GM19468 (cell line): ENCODE measurements around the gene ANOS1.
"Not testable (repeated sequence)": the region's sequence is repeated elsewhere in the genome, so short reads cannot be mapped to it uniquely, and the experiment has no call there.

Experiments used
- ATAC-seq: cut with Tn5 transposase; IDR thresholded peaks from one replicate; pipeline ENCODE4 v1.9.1; 2021; ENCODE audit warnings: mild to moderate bottlenecking, moderate library complexity, moderate number of reproducible peaks; ENCODE audit not compliant: unreplicated experiment; ENCODE audit errors: extremely low read depth

ANOS1 gene

GRCh38 chrX:8635812-8636211, 96.1 kb downstream of the ANOS1 start:
- ATAC-seq, result no peak

DNA sequence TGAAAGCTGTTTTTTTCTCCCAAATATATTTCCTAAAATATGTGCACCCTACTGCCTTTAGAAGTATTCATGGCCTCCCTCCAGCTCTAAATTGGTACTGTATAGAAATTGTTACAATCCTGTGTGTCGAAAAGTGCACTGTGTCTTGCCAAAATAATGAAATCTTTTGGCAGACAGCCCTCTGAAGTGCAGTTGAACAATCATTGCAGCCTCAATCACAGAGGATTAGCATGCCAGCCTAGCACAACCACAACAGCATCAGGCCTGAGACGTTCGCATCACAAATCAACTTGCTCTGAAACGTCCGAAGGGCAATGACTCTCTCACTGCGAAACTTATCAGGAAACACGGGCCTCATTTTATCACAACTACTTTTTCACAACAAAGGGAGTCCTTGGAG, 99.0 kb downstream of the ANOS1 start:
- ATAC-seq, result no peak

DNA sequence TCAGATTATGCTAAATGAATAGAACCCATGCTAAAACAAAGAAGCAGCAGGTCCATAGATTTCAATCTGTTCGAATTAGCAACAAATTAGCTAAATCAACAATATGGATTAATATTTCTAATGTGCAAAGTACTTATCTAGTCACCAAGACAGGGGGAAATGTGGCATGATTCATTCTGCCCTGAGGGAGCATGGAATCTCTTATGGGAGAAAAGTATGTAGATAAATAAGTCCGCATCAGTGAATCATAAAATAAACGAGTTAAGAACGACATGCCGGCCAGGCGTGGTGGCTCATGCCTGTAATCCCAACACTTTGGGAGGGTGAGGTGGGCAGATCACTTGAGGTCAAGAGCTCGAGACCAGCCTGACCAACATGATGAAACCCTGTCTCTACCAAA, 102.1 kb downstream of the ANOS1 start:
- ATAC-seq, result no peak

- ATAC-seq, result no peak
Measured at GRCh38 chrX:8627796-8628195, 104.1 kb downstream of the ANOS1 start.

- ATAC-seq, result no peak
Measured at GRCh38 chrX:8607326-8607725, 124.6 kb downstream of the ANOS1 start.

DNA sequence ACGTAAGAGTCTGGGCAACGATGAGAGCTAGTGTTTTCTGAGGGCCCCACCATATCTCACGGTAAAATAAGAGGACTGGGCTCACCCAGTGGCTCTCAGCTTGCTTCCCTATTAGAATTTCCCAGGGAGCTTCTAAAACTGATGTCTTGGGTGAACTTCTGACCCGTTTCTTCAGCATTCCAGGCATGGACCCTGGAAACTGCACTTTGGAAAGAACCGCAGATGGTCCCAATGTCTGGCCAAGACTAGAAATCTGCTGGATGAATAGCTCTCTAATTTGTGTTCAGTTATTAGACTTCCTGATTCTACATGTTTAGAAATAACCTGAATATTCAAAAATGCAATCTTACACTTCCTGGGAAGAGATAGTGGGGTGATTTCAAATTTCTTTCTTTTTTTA, 127.8 kb downstream of the ANOS1 start:
- ATAC-seq, result no peak

DNA sequence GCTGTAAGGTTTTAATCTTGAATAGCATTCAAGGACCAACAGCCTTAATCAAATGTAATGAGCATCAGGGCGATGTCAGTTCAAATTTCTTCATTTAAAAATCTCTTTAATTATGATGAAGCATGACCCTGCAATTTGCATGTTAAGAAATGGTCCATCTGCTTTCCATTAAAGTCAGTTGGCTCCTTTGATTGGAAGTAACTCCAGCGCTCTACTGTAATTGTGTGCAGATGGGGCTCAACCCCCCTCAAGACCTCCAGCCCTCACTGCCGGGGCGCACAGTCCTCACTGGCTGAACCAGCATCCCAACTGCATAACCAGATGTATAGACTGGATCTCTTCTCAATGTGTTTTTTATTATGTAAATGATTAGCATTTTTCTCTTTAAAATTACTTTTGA, 140.4 kb downstream of the ANOS1 start:
- ATAC-seq, result no peak

- ATAC-seq, result no peak
Measured at GRCh38 chrX:8586953-8587352, 145.0 kb downstream of the ANOS1 start.

DNA sequence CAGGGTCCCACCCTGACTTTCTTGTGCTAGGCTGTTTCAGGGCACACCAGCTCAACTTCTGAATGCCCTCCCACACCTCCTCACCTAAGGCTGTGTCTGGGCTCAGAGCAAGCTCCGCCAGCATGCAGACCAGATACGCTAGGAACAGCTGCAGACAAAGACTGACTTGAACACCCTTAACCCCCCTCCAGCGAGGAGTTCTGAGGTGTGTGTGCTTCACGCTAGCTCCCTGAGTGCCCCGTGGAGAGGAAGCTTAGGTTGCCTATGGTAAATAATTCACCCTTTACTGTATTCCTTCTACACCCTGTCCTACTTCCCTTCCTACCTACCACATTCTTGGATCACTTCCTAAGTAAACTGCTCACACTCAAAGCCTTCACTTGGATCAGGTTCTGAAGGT, 152.3 kb downstream of the ANOS1 start:
- ATAC-seq, result no peak

GRCh38 chrX:8576821-8577220, 155.1 kb downstream of the ANOS1 start:
- no peak for ATAC-seq

DNA sequence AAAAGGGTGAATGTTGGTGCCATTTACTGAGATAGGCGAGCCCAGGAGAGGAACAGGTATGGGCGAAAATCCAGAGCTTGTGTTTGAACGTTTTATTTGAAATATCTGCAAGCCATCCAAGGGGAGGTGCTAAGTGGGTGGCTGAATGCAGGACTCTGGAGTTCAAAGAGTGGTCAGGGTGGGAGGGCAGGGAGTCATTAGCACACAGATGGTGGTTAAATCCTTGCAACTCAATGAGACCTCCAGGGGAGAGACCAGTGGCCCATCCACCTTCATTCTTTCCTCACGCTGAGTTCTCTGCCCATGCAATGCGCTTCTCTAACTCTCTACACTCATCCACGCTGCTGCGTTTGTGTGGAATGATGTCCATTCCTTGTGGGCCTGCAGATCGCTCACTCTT, 166.2 kb downstream of the ANOS1 start:
- no peak for ATAC-seq

- ATAC-seq, result no peak
Measured at GRCh38 chrX:8548446-8548845, 183.5 kb downstream of the ANOS1 start.

- ATAC-seq, result no peak
Measured at GRCh38 chrX:8546715-8547114, 185.2 kb downstream of the ANOS1 start.

DNA sequence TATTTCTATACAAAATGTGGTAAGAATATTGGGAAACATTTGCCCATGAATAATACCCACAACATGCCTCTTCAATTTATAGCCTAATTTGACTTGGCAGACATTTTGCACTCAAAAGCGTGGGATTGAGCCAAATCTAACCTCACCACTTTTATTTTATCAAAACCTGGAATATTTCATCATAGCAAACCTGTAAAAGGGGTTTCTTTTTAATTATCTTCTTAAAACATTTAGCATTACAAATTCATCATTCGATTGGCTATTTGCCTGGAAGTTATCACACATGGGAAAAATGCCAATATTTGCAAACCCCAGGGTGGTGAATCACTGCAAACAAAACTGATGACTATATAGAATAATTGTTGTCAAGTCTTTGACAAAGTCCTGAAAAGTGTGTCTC, 211.1 kb downstream of the ANOS1 start:
- ATAC-seq, result no peak

- no peak for ATAC-seq
Measured at GRCh38 chrX:8520178-8520577, 211.8 kb downstream of the ANOS1 start.

DNA sequence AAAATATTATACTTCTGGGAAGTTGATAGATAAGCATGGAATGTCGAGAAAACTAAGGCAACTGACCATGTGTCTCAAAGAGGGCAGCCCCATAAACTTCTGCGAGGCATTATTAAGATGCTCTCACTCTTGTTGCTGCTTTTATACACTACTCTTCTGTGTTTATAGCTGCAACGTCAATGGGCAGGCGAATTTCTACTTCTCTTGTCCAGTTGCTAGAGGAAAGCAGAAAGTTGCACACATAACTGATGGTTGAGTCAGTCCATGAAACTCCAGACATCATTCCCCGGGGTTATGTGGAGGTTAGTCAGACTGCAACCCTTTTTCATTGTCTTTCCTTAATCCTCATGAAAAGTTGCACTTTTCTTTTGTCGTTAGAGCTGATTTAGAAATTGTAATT, 227.5 kb downstream of the ANOS1 start:
- no peak for ATAC-seq

DNA sequence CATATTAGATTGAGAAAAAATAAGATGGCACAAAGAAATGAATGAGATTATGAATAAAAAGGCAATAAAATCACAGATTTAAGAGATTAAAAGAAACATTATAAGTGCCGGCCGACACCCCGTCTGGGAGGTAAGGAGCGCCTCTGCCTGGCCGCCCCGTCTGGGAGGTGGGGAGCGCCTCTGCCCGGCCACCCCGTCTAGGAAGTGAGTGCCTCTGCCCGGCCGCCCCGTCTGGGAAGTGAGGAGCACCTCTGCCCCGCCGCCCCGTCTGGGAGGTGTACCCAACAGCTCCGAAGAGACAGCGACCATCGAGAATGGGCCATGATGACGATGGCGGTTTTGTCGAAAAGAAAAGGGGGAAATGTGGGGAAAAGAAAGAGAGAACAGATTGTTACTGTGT, 229.8 kb downstream of the ANOS1 start:
- not testable (repeated sequence) for ATAC-seq

DNA sequence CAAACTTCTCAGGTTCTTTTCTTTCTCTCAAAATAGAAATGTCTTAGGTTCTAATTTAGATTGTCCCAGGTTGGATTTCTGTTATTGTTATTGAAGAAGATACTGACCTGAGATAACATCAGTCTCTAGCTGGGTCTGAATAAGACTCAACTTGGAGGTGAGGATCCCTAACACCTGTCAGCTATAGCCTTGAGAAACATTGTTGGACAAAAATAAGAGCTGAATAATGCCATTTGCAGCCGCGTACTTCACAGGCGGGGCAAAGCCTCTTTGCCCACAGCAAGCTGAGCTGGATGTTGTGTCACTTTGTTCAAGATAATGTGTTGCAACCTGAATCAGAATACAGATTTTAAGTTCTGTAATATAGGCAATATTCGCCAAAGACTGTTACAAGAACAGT, 231.7 kb downstream of the ANOS1 start:
- no peak for ATAC-seq

DNA sequence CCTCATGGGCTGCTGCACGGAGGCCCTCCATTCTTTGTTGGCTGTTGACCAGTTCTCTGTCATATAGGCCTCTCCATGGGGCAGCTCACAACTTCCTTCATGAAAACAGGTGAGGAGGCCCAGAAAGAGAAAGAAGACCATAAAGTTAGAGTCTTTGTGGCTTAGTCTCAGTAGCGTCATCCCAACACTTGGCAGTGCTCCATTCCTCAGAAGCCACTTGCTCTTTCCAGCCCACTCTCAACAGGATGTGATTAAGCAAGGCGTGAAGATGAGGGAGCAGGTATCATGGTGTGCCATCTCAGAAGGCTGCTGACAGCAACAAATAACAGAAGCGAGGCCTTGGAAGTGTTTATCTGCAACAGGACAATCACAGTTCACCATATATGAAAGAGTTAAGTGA, 236.9 kb downstream of the ANOS1 start:
- not testable (repeated sequence) for ATAC-seq

GRCh38 chrX:8484360-8484949, 247.5 kb downstream of the ANOS1 start:
- no peak for ATAC-seq
